Trophoblast cell (in vitro differentiated cells and primary cell): Measurements from ENCODE around the gene WDR7.

ENCODE experiments used
- DNase-seq, 2 donors: peaks; one replicate each; pipeline ENCODE4 v3.0.0-alpha.2; 2016
- H2AFZ ChIP-seq: 2 replicates; pipeline ENCODE4 v1.6.1; 2013; ENCODE audit warnings: low read length, moderate library complexity, mild to moderate bottlenecking; ENCODE audit not compliant: insufficient read depth, poor library complexity
- H2AK5ac ChIP-seq: 2 replicates; pipeline ENCODE4 v1.6.1; 2013; ENCODE audit warnings: mild to moderate bottlenecking, low read length
- H2BK120ac ChIP-seq: 2 replicates; pipeline ENCODE4 v1.6.1; 2013; ENCODE audit warnings: low read length, mild to moderate bottlenecking, moderate library complexity; ENCODE audit not compliant: insufficient read depth, poor library complexity
- H2BK12ac ChIP-seq: 2 replicates; pipeline ENCODE4 v1.6.1; 2013; ENCODE audit warnings: mild to moderate bottlenecking, low read length, moderate library complexity
- H2BK5ac ChIP-seq: 2 replicates; pipeline ENCODE4 v1.6.1; 2013; ENCODE audit warnings: low read length, low read depth, moderate library complexity, mild to moderate bottlenecking; ENCODE audit not compliant: poor library complexity
- H3K14ac ChIP-seq: 2 replicates; pipeline ENCODE4 v1.6.1; 2013; ENCODE audit warnings: mild to moderate bottlenecking, low read length
- H3K18ac ChIP-seq: 2 replicates; pipeline ENCODE4 v1.6.1; 2013; ENCODE audit warnings: mild to moderate bottlenecking, low read length
- H3K23ac ChIP-seq: 2 replicates; pipeline ENCODE4 v1.6.1; 2013; ENCODE audit warnings: low read length
- H3K27ac ChIP-seq: 2 replicates; pipeline ENCODE4 v1.5.1; 2013; ENCODE audit warnings: low read depth, mild to moderate bottlenecking, inconsistent platforms, low read length, moderate library complexity
- H3K27me3 ChIP-seq: 2 replicates; pipeline ENCODE4 v1.6.1; 2013; ENCODE audit warnings: inconsistent platforms, mild to moderate bottlenecking, low read length, moderate library complexity; ENCODE audit not compliant: insufficient read depth
- H3K36me3 ChIP-seq, 2 experiments: 1 replicate in 1 of 2; 2 replicates in 1 of 2; pipeline ENCODE4 v1.6.1; 2013; ENCODE audit warnings: low read length in 2 of 2, mild to moderate bottlenecking in 2 of 2, moderate library complexity in 1 of 2; ENCODE audit not compliant: insufficient read depth in 2 of 2, control insufficient read depth in 1 of 2
- H3K4ac ChIP-seq: 2 replicates; pipeline ENCODE4 v1.6.1; 2013; ENCODE audit warnings: low read depth, mild to moderate bottlenecking, low read length, moderate library complexity
- H3K4me1 ChIP-seq, 2 experiments: 1 replicate in 1 of 2; 2 replicates in 1 of 2; pipeline ENCODE4 v1.6.1; 2013; ENCODE audit warnings: low read length in 2 of 2, mild to moderate bottlenecking in 2 of 2, moderate library complexity in 1 of 2; ENCODE audit not compliant: insufficient read depth in 2 of 2, control insufficient read depth in 1 of 2
- H3K4me2 ChIP-seq: 2 replicates; pipeline ENCODE4 v1.6.1; 2013; ENCODE audit warnings: inconsistent platforms, mild to moderate bottlenecking, low read length, moderate library complexity
- H3K4me3 ChIP-seq: 2 replicates; pipeline ENCODE4 v1.5.1; 2013; ENCODE audit warnings: mild to moderate bottlenecking, low read depth, low read length, inconsistent platforms
- H3K79me1 ChIP-seq: one replicate; pipeline ENCODE4 v1.6.1; 2013; ENCODE audit warnings: low read length
- H3K79me2 ChIP-seq: 2 replicates; pipeline ENCODE4 v1.6.1; 2013; ENCODE audit warnings: low read length, mild to moderate bottlenecking; ENCODE audit not compliant: control insufficient read depth, insufficient read depth, poor library complexity
- H3K9ac ChIP-seq: 2 replicates; pipeline ENCODE4 v1.6.1; 2013; ENCODE audit warnings: mild to moderate bottlenecking, low read length
- H3K9me3 ChIP-seq: 2 replicates; pipeline ENCODE4 v1.6.1; 2013; ENCODE audit warnings: low read depth, mild to moderate bottlenecking, control low read depth, inconsistent platforms, low read length; ENCODE audit not compliant: insufficient read depth
- H4K12ac ChIP-seq: 2 replicates; pipeline ENCODE4 v1.6.1; 2013; ENCODE audit warnings: low read depth, mild to moderate bottlenecking, low read length, moderate library complexity
- H4K8ac ChIP-seq: 2 replicates; pipeline ENCODE4 v1.6.1; 2013; ENCODE audit warnings: low read depth, mild to moderate bottlenecking, low read length, moderate library complexity
- H4K91ac ChIP-seq: one replicate; pipeline ENCODE4 v1.6.1; 2013; ENCODE audit warnings: low read depth, mild to moderate bottlenecking, low read length, moderate library complexity
- WGBS: extraction: QIAGEN DNeasy Blood & Tissue Kit; methylation state at CpG from one replicate; pipeline ENCODE4 v1.1.7; 2013; ENCODE audit warnings: missing lambda C conversion rate; ENCODE audit not compliant: insufficient read length, insufficient coverage; ENCODE audit errors: extremely low coverage; 5-methylcytosine and 5-hydroxymethylcytosine counted together

The WDR7 gene

DNA sequence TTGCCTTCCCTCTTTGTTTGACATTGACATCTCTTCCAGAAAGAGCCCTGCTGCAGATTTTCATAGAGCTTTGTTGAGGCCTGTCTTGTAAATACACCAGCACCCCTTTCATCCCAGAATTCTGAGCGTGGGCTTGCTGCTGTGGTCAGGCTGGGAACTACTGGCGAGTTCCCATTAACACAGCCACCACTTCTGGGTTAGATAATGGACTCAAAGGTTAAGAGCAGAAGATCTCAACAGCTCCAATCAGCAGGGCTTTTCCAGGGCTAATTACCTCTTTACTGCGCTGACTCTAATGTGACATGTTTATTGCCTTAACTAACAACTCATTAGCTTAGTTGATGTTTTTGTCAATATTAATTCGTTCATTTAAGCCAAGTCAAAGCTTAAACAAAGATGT, 259.8 kb downstream of the WDR7 start:
- Histone ChIP-seq H3K27me3 (no peaks in the 10 kb centered on the region), H3K18ac (no peak overlapping the region), H2BK5ac (no peak overlapping the region), H2AK5ac (no peak overlapping the region), H4K8ac (no peak overlapping the region), H3K4me3 (no peak overlapping the region), H3K4me1 (no peaks in the 10 kb centered on the region), H3K79me1 (no peaks in the 10 kb centered on the region), H3K36me3 (no peaks in the 10 kb centered on the region), H4K91ac (no peak overlapping the region), H3K4me2 (no peak overlapping the region), H3K9ac (no peak overlapping the region), H3K27ac (no peak overlapping the region), H3K9me3 (no peaks in the 10 kb centered on the region), H3K4ac (no peak overlapping the region), H2BK12ac (no peak overlapping the region), H4K12ac (no peak overlapping the region), H3K14ac (no peak overlapping the region), H3K79me2 (no peaks in the 10 kb centered on the region), H2BK120ac (no peak overlapping the region), H3K23ac (no peak overlapping the region), H2AFZ (no peak overlapping the region)
- no peak for DNase-seq
- no CpG with 5 or more reads among the region's 4 CpGs for WGBS

- no peaks in the 10 kb centered on the region for H3K4me1 ChIP-seq
- H3K4me2 ChIP-seq, result no peak overlapping the region
- no peak overlapping the region for H2BK5ac ChIP-seq
- no peak overlapping the region for H3K27ac ChIP-seq
- no peaks in the 10 kb centered on the region for H3K27me3 ChIP-seq
- no peak overlapping the region for H2AFZ ChIP-seq
- no peak overlapping the region for H3K18ac ChIP-seq
- H4K91ac ChIP-seq, result no peak overlapping the region
- H3K36me3 ChIP-seq, result no peaks in the 10 kb centered on the region
- H4K12ac ChIP-seq, result no peak overlapping the region
- no peak overlapping the region for H3K14ac ChIP-seq
- no peak overlapping the region for H2BK120ac ChIP-seq
- H3K4ac ChIP-seq, result no peak overlapping the region
- H2BK12ac ChIP-seq, result no peak overlapping the region
- H4K8ac ChIP-seq, result no peak overlapping the region
- H3K9ac ChIP-seq, result no peak overlapping the region
- H2AK5ac ChIP-seq, result no peak overlapping the region
- no peaks in the 10 kb centered on the region for H3K79me2 ChIP-seq
- DNase-seq, result no peak
- no peaks in the 10 kb centered on the region for H3K79me1 ChIP-seq
- H3K23ac ChIP-seq, result no peak overlapping the region
- no CpG with 5 or more reads among the region's 4 CpGs for WGBS
- no peaks in the 10 kb centered on the region for H3K9me3 ChIP-seq
- H3K4me3 ChIP-seq, result no peak overlapping the region
Measured at GRCh38 chr18:56913941-56914340, 262.8 kb downstream of the WDR7 start.

GRCh38 chr18:56919190-56919589, 268.0 kb downstream of the WDR7 start:
- H3K9me3 ChIP-seq, result no peaks in the 10 kb centered on the region
- no peak overlapping the region for H3K18ac ChIP-seq
- H2AK5ac ChIP-seq, result no peak overlapping the region
- no peak overlapping the region for H2BK12ac ChIP-seq
- no peak overlapping the region for H2AFZ ChIP-seq
- H3K4me1 ChIP-seq, result no peaks in the 10 kb centered on the region
- no peak overlapping the region for H3K4me3 ChIP-seq
- H3K36me3 ChIP-seq, result no peaks in the 10 kb centered on the region
- H2BK120ac ChIP-seq, result no peak overlapping the region
- H3K14ac ChIP-seq, result no peak overlapping the region
- no peak overlapping the region for H3K27ac ChIP-seq
- no peak overlapping the region for H2BK5ac ChIP-seq
- no peak overlapping the region for H4K8ac ChIP-seq
- WGBS, result no CpG with 5 or more reads among the region's 1 CpG
- no peak overlapping the region for H3K4ac ChIP-seq
- H3K27me3 ChIP-seq, result no peaks in the 10 kb centered on the region
- H3K9ac ChIP-seq, result no peak overlapping the region
- no peak overlapping the region for H3K23ac ChIP-seq
- DNase-seq, result no peak
- no peak overlapping the region for H4K91ac ChIP-seq
- no peaks in the 10 kb centered on the region for H3K79me2 ChIP-seq
- H3K79me1 ChIP-seq, result no peaks in the 10 kb centered on the region
- no peak overlapping the region for H4K12ac ChIP-seq
- no peak overlapping the region for H3K4me2 ChIP-seq

DNA sequence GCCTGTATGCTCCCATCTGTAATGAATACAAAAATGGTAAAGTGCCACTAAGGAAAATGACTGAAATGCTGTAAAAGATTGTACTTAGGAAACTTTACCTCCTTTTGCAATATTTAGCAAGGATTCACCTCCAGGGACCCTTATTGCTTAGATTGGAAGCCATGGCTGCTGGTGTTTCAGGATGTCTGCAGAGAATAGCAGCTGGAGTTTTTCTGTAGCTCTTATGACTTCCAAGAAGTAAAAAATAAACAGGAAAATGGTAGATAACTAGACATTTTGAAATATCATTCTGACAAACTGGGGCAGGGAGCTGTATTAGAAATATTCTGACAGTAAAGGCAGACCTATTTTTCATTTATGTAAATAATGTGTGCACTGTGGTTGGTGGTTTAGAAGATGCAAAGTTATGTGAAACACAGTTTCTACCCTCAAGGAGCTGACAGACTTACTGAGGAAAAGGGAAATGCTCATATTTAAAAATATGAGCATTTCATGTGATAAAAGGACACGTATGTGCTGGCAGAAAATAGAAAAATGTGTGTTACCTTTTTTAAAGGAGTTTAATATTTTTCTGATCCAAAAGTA, 270.8 kb downstream of the WDR7 start:
- Histone ChIP-seq H3K14ac (no peak overlapping the region), H3K79me2 (no peaks in the 10 kb centered on the region), H4K8ac (no peak overlapping the region), H3K27me3 (no peaks in the 10 kb centered on the region), H3K4ac (no peak overlapping the region), H3K9me3 (no peaks in the 10 kb centered on the region), H3K27ac (no peak overlapping the region), H3K23ac (no peak overlapping the region), H4K12ac (no peak overlapping the region), H3K36me3 (no peaks in the 10 kb centered on the region), H3K4me3 (no peak overlapping the region), H2AFZ (no peak overlapping the region), H2BK120ac (no peak overlapping the region), H4K91ac (no peak overlapping the region), H3K79me1 (no peaks in the 10 kb centered on the region), H2BK5ac (no peak overlapping the region), H2AK5ac (no peak overlapping the region), H2BK12ac (no peak overlapping the region), H3K4me1 (no peaks in the 10 kb centered on the region), H3K18ac (no peak overlapping the region), H3K4me2 (no peak overlapping the region), H3K9ac (no peak overlapping the region)
- WGBS, result no CpG with 5 or more reads among the region's 1 CpG
- DNase-seq, result no peak
